NCI-H82 treated with DMSO at 0.1 percent for 48 hours (cell line): ENCODE data around the gene PARP3.
A peak's percentile ranks its signal among the peaks of the same experiment; 100 is the strongest.

ENCODE experiments used
- DNase-seq: peaks from one replicate; lab custom pipeline; 2025; ENCODE audit not compliant: unreplicated experiment; lab: John Stamatoyannopoulos, UW

The PARP3 gene

GRCh38 chr3:51947215-51947900 lies 5.2 kb downstream of the PARP3 start:
- DNase-seq, result no peak

GRCh38 chr3:51948016-51948580 lies 5.9 kb downstream of the PARP3 start:
- no peak for DNase-seq

- no peak for DNase-seq
Measured at GRCh38 chr3:51949121-51949520, 7.0 kb downstream of the PARP3 start.

- DNase-seq, result no peak
Measured at GRCh38 chr3:51950899-51951298, 8.7 kb downstream of the PARP3 start.

- DNase-seq, result peak; percentile 34
Measured at GRCh38 chr3:51953445-51953844, 11.3 kb downstream of the PARP3 start.

- no peak for DNase-seq
Measured at GRCh38 chr3:51954105-51954504, 11.9 kb downstream of the PARP3 start.

- DNase-seq, result no peak
Measured at GRCh38 chr3:51954713-51955112, 12.6 kb downstream of the PARP3 start.

GRCh38 chr3:51955175-51955892 lies 13.2 kb downstream of the PARP3 start, which contains the start of gene GPR62:
Gene GPR62 (plus strand): TSS chr3:51955381. CDS start chr3:51955653, 272 bp downstream.
- no peak for DNase-seq

- DNase-seq, result no peak
Measured at GRCh38 chr3:51955893-51956770, 14.0 kb downstream of the PARP3 start.

GRCh38 chr3:51957520-51958205 lies 15.5 kb downstream of the PARP3 start:
- DNase-seq, result no peak

- no peak for DNase-seq
Measured at GRCh38 chr3:51958603-51959521, 16.7 kb downstream of the PARP3 start.

- no peak for DNase-seq
Measured at GRCh38 chr3:51959651-51960050, 17.5 kb downstream of the PARP3 start.

- DNase-seq, result no peak
Measured at GRCh38 chr3:51960386-51960785, 18.2 kb downstream of the PARP3 start.

GRCh38 chr3:51961011-51961410 lies 18.8 kb downstream of the PARP3 start:
- DNase-seq, result no peak

- DNase-seq, result peak; percentile 91
Measured at GRCh38 chr3:51961602-51962569, 19.7 kb downstream of the PARP3 start.

GRCh38 chr3:51962854-51963530 lies 20.8 kb downstream of the PARP3 start:
- peak; percentile 49 for DNase-seq

GRCh38 chr3:51963951-51964451 lies 21.8 kb downstream of the PARP3 start:
- peak; percentile 91 for DNase-seq

GRCh38 chr3:51964521-51964920 lies 22.4 kb downstream of the PARP3 start:
- peak; percentile 61 for DNase-seq
